Right lobe of liver (tissue), 6 donors: Measurements from ENCODE around the gene ELOA. TPM values are rescaled to one million over a fixed set of nuclear protein-coding genes. Genes with fewer than 3 reads are reported as not detected.

Source experiments
- ATAC-seq, 4 donors: fragments of 200-7000 bp; cut with Tn5 transposase; one replicate each; pipeline ENCODE4 v1.9.1; 2020; ENCODE audit warnings: mild to moderate bottlenecking in 4 of 4, moderate library complexity in 4 of 4
- DNase-seq, 3 donors: peaks; one replicate each; pipeline ENCODE4 v3.0.0-alpha.2; 2020
- H3K27ac ChIP-seq, 3 donors: fragments of 200-600 bp; one replicate each; pipeline ENCODE4 v1.8.0; 2022
- H3K27me3 ChIP-seq, 2 donors: fragments of 200-600 bp; one replicate each; pipeline ENCODE4 v1.8.0; 2022
- H3K36me3 ChIP-seq, 4 donors: fragments of 200-600 bp; sonication (generic) in 1 of 4; one replicate each; pipeline versions ENCODE4 v1.5.1 to v1.8.0; 2017 to 2022; ENCODE audit warnings: control low read depth in 1 of 4
- H3K4me1 ChIP-seq, 4 donors: fragments of 200-600 bp; sonication (generic) in 1 of 4; one replicate each; pipeline versions ENCODE4 v1.5.1 to v1.8.0; 2017 to 2022; ENCODE audit warnings: control low read depth in 1 of 4
- H3K4me3 ChIP-seq, 3 donors: fragments of 200-600 bp; one replicate each; pipeline ENCODE4 v1.8.0; 2022
- H3K9me3 ChIP-seq, 4 donors: fragments of 200-600 bp; sonication (generic) in 1 of 4; one replicate each; pipeline versions ENCODE4 v1.5.1 to v1.8.0; 2017 to 2022; ENCODE audit warnings: control low read depth in 1 of 4
- CTCF ChIP-seq, 4 donors: fragments of 200-600 bp in 3 of 4; fragments of 450-650 bp in 1 of 4; IDR thresholded peaks; one replicate each; pipeline versions ENCODE4 v1.5.1 to v1.8.0; 2016 to 2022; ENCODE audit warnings: antibody characterized with exemption in 4 of 4, mild to moderate bottlenecking in 2 of 4
- POLR2A ChIP-seq: fragments of 450-650 bp; IDR thresholded peaks from one replicate; pipeline ENCODE4 v1.6.1; 2017; ENCODE audit warnings: antibody characterized with exemption, mild to moderate bottlenecking
- WGBS: methylation state at CpG from one replicate; pipeline ENCODE4 v1.1.6; 2018; ENCODE audit warnings: low coverage, low lambda C conversion rate; ENCODE audit not compliant: insufficient coverage; ENCODE audit errors: missing lambda C conversion rate; 5-methylcytosine and 5-hydroxymethylcytosine counted together
- intact Hi-C, 2 donors: fragments of 100-400 bp; cut with DNase I; formaldehyde crosslinking; loops; one replicate each; pipeline versions ENCODE4 v1.11.2 to v1.14.1; 2022
- total RNA-seq, 6 experiments: library from RNA; depleted of rRNA in 2 of 6; stranded (reverse); fragments of >200 nt in 2 of 6; fragmentation: NEBNext Ultra II Directional in 3 of 6; extraction: Animal tissue kit (Norgen Biotek cat#: 25700) in 3 of 6; gene quantifications; one replicate each; pipeline versions ENCODE4 v1.1.0 to v1.2.4, GENCODE V29; 2016 to 2023
- donor health status: DM: no; HTN: yes; CAD: no.
- donor health status: DM: no; HTN: no; CAD: no.
- donor health status: DM: no; HTN: no; CAD: no.
- donor health status: DM: no; HTN: yes; CAD: no.
- donor health status: DM: no; HTN: yes; CAD: no.

ELOA gene
- total RNA-seq, 6 experiments from 2014 or later: 21.1 to 42.2 (median 36.1) TPM

GRCh38 chr1:23748016-23748415, 4.7 kb downstream of the ELOA start:
- DNase-seq (no peak), ATAC-seq (no peak)
- Histone ChIP-seq H3K36me3 (peaks cover 5 to 41% (median 20%) of the 10 kb centered on the region in 4 donors), H3K27me3 (no peaks in the 10 kb centered on the region), H3K4me1 (peaks cover 0 to 42% (median 6%) of the 10 kb centered on the region in 4 donors), H3K4me3 (no peak overlapping the region), H3K9me3 (no peaks in the 10 kb centered on the region), H3K27ac (no peak overlapping the region)
- TF ChIP-seq CTCF (IDR thresholded peaks at IDR 0.05) (no peak), POLR2A (no peak)
- intact Hi-C loops: loop anchor here in 1 of 2 donors (10.0 kb wide), 1 partner anchor 53 kb away; the partner anchor contains the start of gene RPL11
- 66% methylated on average over 3 of the region's 3 CpGs for WGBS

- intact Hi-C loops: loop anchor here in 1 of 2 donors (10.0 kb wide), 1 partner anchor 56 kb away; the partner anchor contains the start of gene RPL11
- ATAC-seq (peak; percentile 85 to 91 (median 87)), DNase-seq (no peak)
- H3K4me1 ChIP-seq: peaks cover 0 to 25% (median 0%) of the 10 kb centered on the region in 4 donors
- no peaks in the 10 kb centered on the region for H3K27me3 ChIP-seq
- peak; percentile 57 to 75 (median 72) for TF ChIP-seq CTCF (IDR thresholded peaks at IDR 0.05)
- no peak for TF ChIP-seq POLR2A
- WGBS: 27% methylated on average over 11 of the region's 11 CpGs
- peaks cover 16 to 73% (median 43%) of the 10 kb centered on the region in 4 donors for H3K36me3 ChIP-seq
- H3K9me3 ChIP-seq: no peaks in the 10 kb centered on the region
- H3K27ac ChIP-seq: no peak overlapping the region
- no peak overlapping the region for H3K4me3 ChIP-seq
Observed at GRCh38 chr1:23751050-23751814, 8.0 kb downstream of the ELOA start.

GRCh38 chr1:23751815-23752200, 8.5 kb downstream of the ELOA start:
- intact Hi-C loops: loop anchor here in 1 of 2 donors (10.0 kb wide), 1 partner anchor 57 kb away; the partner anchor contains the start of gene RPL11
- WGBS: 75% methylated on average over 4 of the region's 4 CpGs
- H3K27me3 ChIP-seq: no peaks in the 10 kb centered on the region
- H3K9me3 ChIP-seq: no peaks in the 10 kb centered on the region
- no peak overlapping the region for H3K4me3 ChIP-seq
- peaks cover 17 to 78% (median 47%) of the 10 kb centered on the region in 4 donors for H3K36me3 ChIP-seq
- H3K4me1 ChIP-seq: peaks cover 0 to 20% (median 0%) of the 10 kb centered on the region in 4 donors
- H3K27ac ChIP-seq: no peak overlapping the region
- DNase-seq: no peak
- TF ChIP-seq CTCF (IDR thresholded peaks at IDR 0.05): no peak
- no peak for TF ChIP-seq POLR2A
- no peak for ATAC-seq

GRCh38 chr1:23752909-23753308, 9.6 kb downstream of the ELOA start:
- Histone ChIP-seq H3K27ac (no peak overlapping the region), H3K36me3 (peaks cover 23 to 87% (median 56%) of the 10 kb centered on the region in 4 donors), H3K4me1 (peaks cover 0 to 9% (median 0%) of the 10 kb centered on the region in 4 donors), H3K27me3 (no peaks in the 10 kb centered on the region), H3K9me3 (no peaks in the 10 kb centered on the region), H3K4me3 (no peak overlapping the region)
- intact Hi-C loops: loop anchor here in 1 of 2 donors (10.0 kb wide), 1 partner anchor 58 kb away; the partner anchor contains the start of gene RPL11
- TF ChIP-seq POLR2A (no peak), CTCF (IDR thresholded peaks at IDR 0.05) (no peak)
- peak in 2 of 4 donors; percentile 9 to 35 for ATAC-seq
- 33% methylated on average over 1 of the region's 1 CpG for WGBS
- no peak for DNase-seq
